Esophagus muscularis mucosa (tissue), 4 donors: Measurements from ENCODE around the gene GOLGA5. TPM values are rescaled to one million over a fixed set of nuclear protein-coding genes. Genes with fewer than 3 reads are reported as not detected.

Source experiments
- DNase-seq: peaks from one replicate; pipeline ENCODE4 v3.0.0-alpha.2; 2017; ENCODE audit errors: extremely low spot score
- H3K27ac ChIP-seq, 4 donors: fragments of 200-600 bp; sonication (generic); replicated peaks in 1 of 4; 1 replicate in 3 of 4; 2 replicates in 1 of 4; pipeline ENCODE4 v1.5.1; 2016 to 2019; ENCODE audit warnings: mild to moderate bottlenecking in 1 of 4
- H3K27me3 ChIP-seq, 4 donors: fragments of 200-600 bp; sonication (generic); one replicate each; pipeline versions ENCODE4 v1.5.1 to v1.6.0; 2016 to 2019
- H3K36me3 ChIP-seq, 4 donors: fragments of 200-600 bp; sonication (generic); one replicate each; pipeline ENCODE4 v1.5.1; 2016 to 2019
- H3K4me1 ChIP-seq, 4 donors: fragments of 200-600 bp; sonication (generic); one replicate each; pipeline ENCODE4 v1.5.1; 2016 to 2019
- H3K4me3 ChIP-seq, 4 donors: fragments of 200-600 bp; sonication (generic); 1 replicate in 2 of 4; 2 replicates in 2 of 4; pipeline ENCODE4 v1.5.1; 2016 to 2019; ENCODE audit warnings: mild to moderate bottlenecking in 4 of 4, moderate library complexity in 1 of 4
- H3K9me3 ChIP-seq, 4 donors: fragments of 200-600 bp; sonication (generic); 1 replicate in 3 of 4; 2 replicates in 1 of 4; pipeline ENCODE4 v1.5.1; 2016 to 2019
- CTCF ChIP-seq, 3 experiments: fragments of 200-600 bp in 2 of 3; fragments of 450-650 bp in 1 of 3; sonication (generic) in 2 of 3; IDR thresholded peaks; one replicate each; pipeline ENCODE4 v1.5.1; 2017 to 2019; ENCODE audit warnings: antibody characterized with exemption in 3 of 3, mild to moderate bottlenecking in 2 of 3, moderate library complexity in 1 of 3
- EP300 ChIP-seq: sonication (generic); formaldehyde crosslinking; IDR thresholded peaks from one replicate; pipeline ENCODE4 v1.6.1; 2017; ENCODE audit warnings: antibody characterized with exemption
- POLR2A ChIP-seq: fragments of 450-650 bp; IDR thresholded peaks from one replicate; pipeline ENCODE4 v1.6.1; 2017; ENCODE audit warnings: antibody characterized with exemption, moderate library complexity, mild to moderate bottlenecking, low read depth
- POLR2AphosphoS5 ChIP-seq, 2 donors: sonication (generic); formaldehyde crosslinking; IDR thresholded peaks; one replicate each; pipeline ENCODE4 v1.6.1; 2017; ENCODE audit warnings: antibody characterized with exemption in 2 of 2
- WGBS: methylation state at CpG from one replicate; pipeline ENCODE4 v1.1.5; 2018; 5-methylcytosine and 5-hydroxymethylcytosine counted together
- intact Hi-C: fragments of 100-400 bp; cut with DNase I; formaldehyde crosslinking; loops from one replicate; pipeline ENCODE4 v1.15.1; 2023
- total RNA-seq, 4 donors: library from RNA; depleted of rRNA; stranded (reverse); fragments of >200 nt; gene quantifications; one replicate each; pipeline versions ENCODE4 v1.1.0 to v1.2.1, GENCODE V29; 2016

The GOLGA5 gene
- total RNA-seq, 4 donors from 2014 or later, result 33.0 to 35.4 (median 34.3) TPM

- H3K9me3 ChIP-seq, result no peaks in the 10 kb centered on the region
- intact Hi-C loops, result no loop called here
- no peaks in the 10 kb centered on the region for H3K27me3 ChIP-seq
- TF ChIP-seq POLR2AphosphoS5 (IDR thresholded peaks at IDR 0.05), result no peak
- no peak for TF ChIP-seq EP300
- no peak for TF ChIP-seq POLR2A
- TF ChIP-seq CTCF (IDR thresholded peaks at IDR 0.05), result no peak
- no peaks in the 10 kb centered on the region for H3K4me1 ChIP-seq
- no peak overlapping the region for H3K4me3 ChIP-seq
- no peak overlapping the region for H3K27ac ChIP-seq
- 83% methylated on average over 7 of the region's 7 CpGs for WGBS
- DNase-seq, result no peak
- no peaks in the 10 kb centered on the region for H3K36me3 ChIP-seq
These were observed 66.1 kb downstream of the GOLGA5 start for GRCh38 chr14:92860049-92860840.

GRCh38 chr14:92861856-92862745 lies 68.0 kb downstream of the GOLGA5 start:
- 92% methylated on average over 7 of the region's 7 CpGs for WGBS
- intact Hi-C loops, result no loop called here
- Histone ChIP-seq H3K36me3 (no peaks in the 10 kb centered on the region), H3K4me1 (no peaks in the 10 kb centered on the region), H3K27me3 (no peaks in the 10 kb centered on the region), H3K9me3 (peaks cover 0 to 11% (median 8%) of the 10 kb centered on the region in 4 donors), H3K4me3 (no peak overlapping the region), H3K27ac (no peak overlapping the region)
- DNase-seq, result no peak
- TF ChIP-seq POLR2A (no peak), CTCF (IDR thresholded peaks at IDR 0.05) (no peak), EP300 (no peak), POLR2AphosphoS5 (IDR thresholded peaks at IDR 0.05) (no peak)

- H3K27ac ChIP-seq, result no peak overlapping the region
- H3K4me1 ChIP-seq, result no peaks in the 10 kb centered on the region
- intact Hi-C loops, result no loop called here
- DNase-seq, result no peak
- H3K4me3 ChIP-seq, result no peak overlapping the region
- H3K27me3 ChIP-seq, result no peaks in the 10 kb centered on the region
- peaks cover 0 to 11% (median 8%) of the 10 kb centered on the region in 4 donors for H3K9me3 ChIP-seq
- WGBS, result 63% methylated on average over 6 of the region's 6 CpGs
- TF ChIP-seq CTCF (IDR thresholded peaks at IDR 0.05), result no peak
- no peak for TF ChIP-seq POLR2AphosphoS5 (IDR thresholded peaks at IDR 0.05)
- no peak for TF ChIP-seq EP300
- no peak for TF ChIP-seq POLR2A
- no peaks in the 10 kb centered on the region for H3K36me3 ChIP-seq
These were observed 69.4 kb downstream of the GOLGA5 start for GRCh38 chr14:92863286-92864080.

DNA sequence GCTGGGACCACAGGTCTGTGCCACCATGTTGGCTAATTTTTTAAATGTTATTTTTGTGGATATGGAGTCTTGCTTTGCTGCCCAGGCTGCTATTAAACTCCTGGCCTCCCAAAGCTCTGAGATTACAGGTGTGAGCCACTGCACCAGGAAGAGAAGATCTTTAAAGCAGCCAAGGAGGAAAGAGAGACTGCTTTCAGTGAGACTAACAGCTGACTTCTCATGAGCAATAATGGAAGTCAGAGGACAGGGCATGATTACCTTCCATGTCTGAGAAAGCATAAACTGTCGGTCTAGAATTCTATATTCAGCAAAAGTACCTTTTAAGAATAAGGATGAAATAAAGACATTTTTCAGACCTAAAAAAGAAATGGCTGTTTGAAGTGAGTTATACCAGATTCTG lies 71.6 kb downstream of the GOLGA5 start:
- intact Hi-C loops, result no loop called here
- Histone ChIP-seq H3K4me3 (no peak overlapping the region), H3K4me1 (no peaks in the 10 kb centered on the region), H3K27me3 (no peaks in the 10 kb centered on the region), H3K36me3 (no peaks in the 10 kb centered on the region), H3K9me3 (peaks cover 0 to 11% (median 8%) of the 10 kb centered on the region in 4 donors), H3K27ac (no peak overlapping the region)
- DNase-seq, result no peak
- TF ChIP-seq POLR2A (no peak), EP300 (no peak), POLR2AphosphoS5 (IDR thresholded peaks at IDR 0.05) (no peak), CTCF (IDR thresholded peaks at IDR 0.05) (no peak)
- 75% methylated on average over 1 of the region's 1 CpG for WGBS
